Measurements from ENCODE around the gene MDFIC2. TPM values are rescaled to one million over a fixed set of nuclear protein-coding genes. Genes with fewer than 3 reads are reported as not detected.

MDFIC2 gene
- total and polyA plus RNA-seq, 2 of the 13 experiments (the other 11 are each of a cell fraction or from before 2014, with no cell fraction given): not detected

DNA sequence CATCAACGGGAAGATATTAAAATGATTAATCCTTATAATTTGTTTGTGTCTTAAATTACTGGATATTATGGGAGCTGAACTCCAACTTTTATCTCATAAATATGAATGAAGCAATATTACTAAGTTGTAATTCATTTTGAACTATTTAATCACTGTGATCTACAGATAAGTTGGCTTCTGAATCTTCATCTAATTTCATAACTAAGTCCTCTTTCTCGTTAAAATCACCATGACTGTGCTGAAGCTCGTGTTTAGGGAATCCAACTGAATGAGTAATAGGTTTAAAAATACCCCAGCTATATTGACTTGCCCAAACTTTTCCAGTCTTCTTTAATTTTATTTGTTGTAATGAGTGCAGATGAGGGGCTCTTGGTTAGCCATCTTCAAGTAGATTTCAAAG lies 14.1 kb downstream of the MDFIC2 start:
- H3K4me2 ChIP-seq (ENCODE audit: low read depth, low read length): no peak overlapping the region
- 1% methylated on average over 3 of the region's 3 CpGs for WGBS (ENCODE audit: low lambda C conversion rate)
- FAIRE-seq: no peak

More for the DNA sequence above, 14.1 kb downstream of the MDFIC2 start:
- H3K27me3 ChIP-seq (ENCODE audit: control insufficient read depth in 1 of 2, insufficient read depth in 2 of 2, low read length in 2 of 2): no peaks in the 10 kb centered on the region
- in situ Hi-C loops (cut with HindIII; ENCODE audit: extremely low pct_ligation_motif_present, low pct_unique_long_range_greater_than_20kb) (no loop called here), intact Hi-C loops (cut with micrococcal nuclease; ENCODE audit: unreplicated experiment) (no loop called here)
- no TSS peak for BruUV-seq (replicated peaks)
- H4K20me1 ChIP-seq (ENCODE audit: insufficient read depth, low read length): no peaks in the 10 kb centered on the region
- no peaks in the 10 kb centered on the region for H3K9me3 ChIP-seq (ENCODE audit: low read length)
- DNase-seq (ENCODE audit: low spot score) (no peak), ATAC-seq (no peak)
- H3K9ac ChIP-seq (ENCODE audit: insufficient read depth, low read depth, low read length): no peak overlapping the region
- ChIA-PET POLR2A (no interaction called here), CTCF (ENCODE audit: low intra/inter-chr PET ratio, low total read pairs) (no interaction called here)
- H3K36me3 ChIP-seq (replicated peaks in 1 of 2; ENCODE audit: control insufficient read depth in 1 of 2, insufficient read depth in 2 of 2, low read length in 2 of 2): no peaks in the 10 kb centered on the region
- H3K79me2 ChIP-seq (ENCODE audit: insufficient read depth, low read length): no peaks in the 10 kb centered on the region
- TF ChIP-seq BCL6 (CRISPR knock-in tag; IDR thresholded peaks at IDR 0.05) (no peak), HMGXB4 (CRISPR knock-in tag; IDR thresholded peaks at IDR 0.05; ENCODE audit: borderline replicate concordance in 1 of 2, low read depth in 1 of 2) (no peak), GATA4 (IDR thresholded peaks at IDR 0.05; ENCODE audit: borderline replicate concordance, low read depth) (no peak), DR1 (CRISPR knock-in tag; IDR thresholded peaks at IDR 0.05) (no peak), ZNF781 (CRISPR knock-in tag; IDR thresholded peaks at IDR 0.05; ENCODE audit: borderline replicate concordance, not compliant biosample characterization) (no peak), ISX (CRISPR knock-in tag; conservative IDR thresholded peaks at IDR 0.05) (no peak), ZBTB38 (CRISPR knock-in tag; IDR thresholded peaks at IDR 0.05) (no peak)
- TF ChIP-seq, protein P1, sequence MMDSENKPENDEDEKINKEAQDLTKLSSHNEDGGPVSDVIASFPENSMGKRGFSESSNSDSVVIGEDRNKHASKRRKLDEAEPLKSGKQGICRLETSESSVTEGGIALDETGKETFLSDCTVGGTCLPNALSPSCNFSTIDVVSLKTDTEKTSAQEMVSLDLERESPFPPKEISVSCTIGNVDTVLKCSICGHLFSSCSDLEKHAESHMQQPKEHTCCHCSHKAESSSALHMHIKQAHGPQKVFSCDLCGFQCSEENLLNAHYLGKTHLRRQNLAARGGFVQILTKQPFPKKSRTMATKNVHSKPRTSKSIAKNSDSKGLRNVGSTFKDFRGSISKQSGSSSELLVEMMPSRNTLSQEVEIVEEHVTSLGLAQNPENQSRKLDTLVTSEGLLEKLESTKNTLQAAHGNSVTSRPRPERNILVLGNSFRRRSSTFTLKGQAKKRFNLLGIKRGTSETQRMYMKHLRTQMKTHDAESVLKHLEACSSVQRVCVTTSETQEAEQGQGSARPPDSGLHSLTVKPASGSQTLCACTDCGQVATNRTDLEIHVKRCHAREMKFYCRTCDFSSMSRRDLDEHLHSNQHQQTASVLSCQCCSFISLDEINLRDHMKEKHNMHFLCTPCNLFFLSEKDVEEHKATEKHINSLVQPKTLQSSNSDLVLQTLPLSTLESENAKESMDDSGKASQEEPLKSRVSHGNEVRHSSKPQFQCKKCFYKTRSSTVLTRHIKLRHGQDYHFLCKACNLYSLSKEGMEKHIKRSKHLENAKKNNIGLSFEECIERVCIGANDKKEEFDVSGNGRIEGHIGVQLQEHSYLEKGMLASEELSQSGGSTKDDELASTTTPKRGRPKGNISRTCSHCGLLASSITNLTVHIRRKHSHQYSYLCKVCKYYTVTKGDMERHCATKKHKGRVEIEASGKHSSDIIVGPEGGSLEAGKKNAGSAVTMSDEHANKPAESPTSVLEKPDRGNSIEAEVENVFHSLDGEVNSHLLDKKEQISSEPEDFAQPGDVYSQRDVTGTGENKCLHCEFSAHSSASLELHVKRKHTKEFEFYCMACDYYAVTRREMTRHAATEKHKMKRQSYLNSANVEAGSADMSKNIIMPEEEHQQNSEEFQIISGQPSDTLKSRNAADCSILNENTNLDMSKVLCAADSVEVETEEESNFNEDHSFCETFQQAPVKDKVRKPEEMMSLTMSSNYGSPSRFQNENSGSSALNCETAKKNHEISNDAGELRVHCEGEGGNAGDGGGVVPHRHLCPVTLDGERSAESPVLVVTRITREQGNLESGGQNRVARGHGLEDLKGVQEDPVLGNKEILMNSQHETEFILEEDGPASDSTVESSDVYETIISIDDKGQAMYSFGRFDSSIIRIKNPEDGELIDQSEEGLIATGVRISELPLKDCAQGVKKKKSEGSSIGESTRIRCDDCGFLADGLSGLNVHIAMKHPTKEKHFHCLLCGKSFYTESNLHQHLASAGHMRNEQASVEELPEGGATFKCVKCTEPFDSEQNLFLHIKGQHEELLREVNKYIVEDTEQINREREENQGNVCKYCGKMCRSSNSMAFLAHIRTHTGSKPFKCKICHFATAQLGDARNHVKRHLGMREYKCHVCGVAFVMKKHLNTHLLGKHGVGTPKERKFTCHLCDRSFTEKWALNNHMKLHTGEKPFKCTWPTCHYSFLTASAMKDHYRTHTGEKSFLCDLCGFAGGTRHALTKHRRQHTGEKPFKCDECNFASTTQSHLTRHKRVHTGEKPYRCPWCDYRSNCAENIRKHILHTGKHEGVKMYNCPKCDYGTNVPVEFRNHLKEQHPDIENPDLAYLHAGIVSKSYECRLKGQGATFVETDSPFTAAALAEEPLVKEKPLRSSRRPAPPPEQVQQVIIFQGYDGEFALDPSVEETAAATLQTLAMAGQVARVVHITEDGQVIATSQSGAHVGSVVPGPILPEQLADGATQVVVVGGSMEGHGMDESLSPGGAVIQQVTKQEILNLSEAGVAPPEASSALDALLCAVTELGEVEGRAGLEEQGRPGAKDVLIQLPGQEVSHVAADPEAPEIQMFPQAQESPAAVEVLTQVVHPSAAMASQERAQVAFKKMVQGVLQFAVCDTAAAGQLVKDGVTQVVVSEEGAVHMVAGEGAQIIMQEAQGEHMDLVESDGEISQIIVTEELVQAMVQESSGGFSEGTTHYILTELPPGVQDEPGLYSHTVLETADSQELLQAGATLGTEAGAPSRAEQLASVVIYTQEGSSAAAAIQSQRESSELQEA (CRISPR knock-in tag; IDR thresholded peaks at IDR 0.05; ENCODE audit: not compliant biosample characterization): no peak
- no peaks in the 10 kb centered on the region for H3K4me1 ChIP-seq (ENCODE audit: insufficient read depth, low read length)
- H3K4me3 ChIP-seq (replicated peaks in 1 of 3; ENCODE audit: insufficient read depth in 1 of 3, low read depth in 2 of 3, low read length in 3 of 3): no peak overlapping the region
- no peak overlapping the region for H2AFZ ChIP-seq (ENCODE audit: low read length)
- no peak overlapping the region for H3K27ac ChIP-seq (ENCODE audit: extremely low read length, insufficient read depth, low read length)
